Measurements from ENCODE around the gene PIK3R3. TPM values are rescaled to one million over a fixed set of nuclear protein-coding genes. Genes with fewer than 3 reads are reported as not detected.
"Not testable (repeated sequence)": the region's sequence is repeated elsewhere in the genome, so short reads cannot be mapped to it uniquely, and the experiment has no call there.

Gene PIK3R3
- polyA plus RNA-seq, 5 donors, result 16.4 to 35.7 (median 22.5) TPM

DNA sequence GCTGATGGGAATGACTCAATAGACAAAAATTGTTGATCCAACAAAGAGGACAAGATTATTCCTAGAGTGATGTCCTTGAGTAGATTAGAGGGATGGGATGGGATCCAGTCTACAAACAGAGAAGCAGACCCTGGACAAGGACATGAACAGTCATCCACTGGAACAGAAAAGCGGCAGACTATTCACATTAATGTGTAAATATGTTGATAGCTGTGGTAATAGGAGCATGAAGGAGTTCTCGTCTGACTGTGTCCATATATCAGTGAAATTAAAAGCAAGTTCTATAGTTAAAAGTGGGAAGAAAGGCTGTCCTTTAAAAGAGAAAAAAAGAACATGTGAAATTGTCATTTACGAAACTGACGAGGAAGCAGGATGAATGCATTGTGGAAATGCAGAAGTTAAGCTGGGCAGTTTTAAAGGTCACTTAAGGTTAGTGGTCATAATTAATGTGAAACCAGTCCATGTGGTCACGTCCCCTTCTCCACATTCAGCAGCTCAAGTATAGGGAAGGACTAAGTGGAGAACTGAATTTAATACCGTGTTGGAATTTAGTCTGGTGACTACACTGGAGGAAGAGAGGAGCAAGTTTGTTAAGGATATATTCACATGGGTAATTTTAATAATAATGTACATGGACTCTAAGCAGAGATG lies 62.1 kb downstream of the PIK3R3 start:
- DNase-seq, result no peak

DNA sequence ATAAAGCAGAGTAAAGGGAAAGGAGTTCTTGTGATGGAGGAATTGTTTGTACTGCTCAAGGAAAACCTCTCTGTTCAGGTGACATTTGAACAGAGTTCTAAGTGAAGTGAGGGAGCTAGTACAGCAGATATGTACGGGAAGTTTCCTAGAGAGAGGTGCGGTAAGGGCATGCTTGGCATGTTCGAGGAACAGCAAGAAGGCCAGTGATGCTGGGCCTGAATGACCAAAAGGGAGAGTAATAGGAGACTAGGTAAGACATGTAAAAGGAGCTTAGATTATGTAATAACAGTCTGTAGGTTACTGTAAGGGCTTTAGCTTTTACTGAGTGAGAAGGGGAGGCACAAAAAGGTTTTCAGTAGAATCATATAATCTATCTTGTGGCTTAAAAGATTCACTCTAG lies 63.9 kb downstream of the PIK3R3 start:
- DNase-seq, result no peak

GRCh38 chr1:46067652-46068051 lies 64.8 kb downstream of the PIK3R3 start:
- no peak for DNase-seq

DNA sequence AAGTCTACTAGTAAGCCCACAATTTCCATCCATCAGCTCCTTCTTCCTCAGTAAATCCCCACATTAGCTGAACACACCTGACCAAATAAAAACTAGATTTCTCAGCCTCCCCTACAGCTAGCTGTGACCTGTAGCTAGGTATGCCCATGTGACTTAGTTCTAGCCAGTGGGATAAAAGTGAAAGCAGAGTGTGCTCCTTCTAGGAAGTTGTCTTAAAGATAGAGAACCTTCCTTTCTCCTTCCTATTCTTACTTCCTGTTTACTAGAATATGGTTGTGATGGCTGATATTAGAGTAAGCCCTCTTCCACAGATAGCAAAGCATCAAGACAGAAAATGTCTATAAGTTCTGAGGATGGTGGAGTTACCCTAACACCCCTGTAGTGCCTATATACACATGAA lies 67.0 kb downstream of the PIK3R3 start:
- DNase-seq, result no peak

- DNase-seq, result no peak
Measured at GRCh38 chr1:46064708-46065107, 67.7 kb downstream of the PIK3R3 start.

GRCh38 chr1:46062651-46063319 lies 69.6 kb downstream of the PIK3R3 start:
- no peak for DNase-seq

DNA sequence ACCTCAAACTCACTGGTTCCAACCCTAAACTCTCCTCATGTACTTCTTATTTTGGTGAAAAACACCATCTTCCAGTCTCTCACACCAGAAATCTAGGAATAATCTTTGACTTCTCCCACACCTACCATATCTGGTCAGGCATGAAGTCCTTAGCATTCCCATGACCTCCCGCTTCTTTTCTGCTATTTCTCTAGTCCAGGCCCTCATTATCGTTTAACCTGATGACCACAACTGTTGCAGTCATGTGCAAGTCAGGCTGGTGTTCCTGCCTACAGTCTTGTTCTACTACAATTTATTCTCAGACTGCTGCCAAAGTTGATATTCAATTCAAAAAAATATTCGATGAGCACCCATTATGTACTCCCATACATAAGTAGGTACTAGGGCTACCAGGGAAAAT lies 71.3 kb downstream of the PIK3R3 start:
- DNase-seq, result no peak

DNA sequence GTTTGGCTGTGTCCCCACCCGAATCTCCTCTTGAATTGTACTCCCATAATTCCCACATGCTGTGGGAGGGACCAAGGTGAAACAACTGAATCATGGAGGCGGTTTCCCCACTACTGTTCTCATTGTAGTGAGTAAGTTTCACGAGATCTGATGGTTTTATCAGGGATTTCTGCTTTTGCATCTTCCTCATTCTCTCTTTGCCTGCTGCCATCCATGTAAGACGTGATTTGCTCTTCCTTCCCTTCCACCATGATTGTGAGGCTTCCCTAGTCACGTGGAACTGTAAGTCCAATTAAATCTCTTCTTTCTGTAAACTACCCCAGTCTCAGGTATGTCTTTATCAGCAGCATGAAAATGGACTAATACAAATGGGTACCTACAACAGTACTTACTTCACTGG lies 73.5 kb downstream of the PIK3R3 start:
- DNase-seq, result no peak

DNA sequence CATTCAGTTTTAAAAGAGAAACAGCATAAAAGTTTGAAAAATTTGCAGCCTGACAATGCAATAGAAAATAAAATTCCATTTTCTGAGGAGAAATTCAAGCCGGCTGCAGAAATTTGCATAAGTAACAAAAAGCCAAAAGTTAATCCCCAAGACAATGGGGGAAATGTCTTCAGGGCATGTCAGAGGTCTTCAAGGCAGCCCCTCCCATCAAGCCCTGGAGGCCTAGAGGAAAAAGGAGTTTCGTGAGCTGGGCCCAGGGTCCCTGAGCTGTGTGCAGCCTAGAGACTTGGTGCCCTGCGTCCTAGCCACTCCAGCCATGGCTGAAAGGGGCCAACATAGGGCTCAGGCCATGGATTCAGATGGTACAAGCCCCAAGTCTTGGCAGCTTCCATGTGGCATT lies 74.6 kb downstream of the PIK3R3 start:
- DNase-seq, result no peak

- DNase-seq, result not testable (repeated sequence)
Measured at GRCh38 chr1:46057215-46057614, 75.2 kb downstream of the PIK3R3 start.

DNA sequence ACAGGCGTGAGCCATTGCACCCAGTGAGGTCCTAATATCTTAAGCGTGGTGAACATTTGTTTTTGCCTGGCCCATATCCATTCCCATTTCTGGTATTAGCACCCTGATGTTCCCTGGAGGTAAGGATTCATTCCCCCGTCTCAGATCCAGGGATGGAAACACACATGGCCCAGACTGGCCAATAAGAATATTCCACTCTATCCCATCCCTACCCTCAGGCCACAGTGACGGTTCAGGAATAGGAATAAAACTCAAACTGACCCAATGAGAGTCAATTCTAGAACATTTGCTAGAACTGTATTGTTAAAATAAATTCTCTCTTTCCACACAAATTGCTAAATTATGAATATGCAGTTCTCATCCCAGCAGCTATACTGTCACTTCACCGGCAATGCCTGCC lies 76.1 kb downstream of the PIK3R3 start:
- DNase-seq, result no peak

- no peak for DNase-seq
Measured at GRCh38 chr1:46053734-46054133, 78.7 kb downstream of the PIK3R3 start.

- DNase-seq, result no peak
Measured at GRCh38 chr1:46044116-46044515, 88.3 kb downstream of the PIK3R3 start.

DNA sequence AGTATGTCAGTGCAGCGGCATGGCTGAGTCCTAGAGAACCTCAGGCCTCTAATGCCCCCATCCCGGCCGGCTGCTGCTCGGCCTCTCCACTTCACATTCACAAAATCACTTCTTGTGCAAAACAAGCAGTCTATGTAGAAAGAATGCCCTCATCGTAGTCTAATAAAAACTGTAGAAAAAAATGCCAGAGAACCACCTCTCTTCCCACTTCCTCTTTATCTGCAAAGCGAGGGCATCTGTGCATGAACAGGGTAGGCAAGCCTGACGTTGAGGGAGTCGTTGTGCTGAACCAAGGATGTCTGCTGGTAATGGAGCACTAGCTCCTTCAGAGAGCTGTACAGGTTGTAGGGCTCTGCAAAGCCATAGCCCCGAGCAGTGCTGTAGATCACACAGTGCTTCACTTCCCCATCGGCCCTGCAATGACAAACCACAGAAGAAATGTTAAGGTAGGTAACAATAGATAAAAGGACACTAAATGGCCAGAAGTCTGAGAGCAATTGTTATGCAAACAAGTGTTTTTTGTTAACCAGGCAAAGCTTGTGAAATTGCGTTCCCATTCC lies 88.9 kb downstream of the PIK3R3 start:
- DNase-seq, result no peak

DNA sequence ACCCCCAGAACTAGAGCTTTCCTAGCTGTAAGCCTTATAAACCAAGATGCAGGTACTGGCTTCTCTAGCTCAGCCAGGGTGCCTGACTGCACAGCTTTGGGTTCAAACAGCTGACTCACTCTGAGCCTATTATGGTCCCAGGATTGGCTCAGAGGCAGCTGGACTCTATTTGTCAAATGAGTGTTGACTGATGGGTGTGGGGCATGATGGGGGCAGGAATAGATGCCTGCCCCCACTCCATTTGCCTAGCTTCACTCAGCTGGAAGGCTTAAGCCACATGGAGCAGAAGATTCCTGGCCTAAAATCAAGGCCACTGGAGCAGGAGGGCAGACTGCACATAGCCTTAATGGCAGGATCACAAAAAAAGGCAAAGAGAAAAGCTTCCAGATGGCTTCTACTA lies 90.5 kb downstream of the PIK3R3 start:
- no peak for DNase-seq

- no peak for DNase-seq
Measured at GRCh38 chr1:46041551-46041950, 90.9 kb downstream of the PIK3R3 start.

DNA sequence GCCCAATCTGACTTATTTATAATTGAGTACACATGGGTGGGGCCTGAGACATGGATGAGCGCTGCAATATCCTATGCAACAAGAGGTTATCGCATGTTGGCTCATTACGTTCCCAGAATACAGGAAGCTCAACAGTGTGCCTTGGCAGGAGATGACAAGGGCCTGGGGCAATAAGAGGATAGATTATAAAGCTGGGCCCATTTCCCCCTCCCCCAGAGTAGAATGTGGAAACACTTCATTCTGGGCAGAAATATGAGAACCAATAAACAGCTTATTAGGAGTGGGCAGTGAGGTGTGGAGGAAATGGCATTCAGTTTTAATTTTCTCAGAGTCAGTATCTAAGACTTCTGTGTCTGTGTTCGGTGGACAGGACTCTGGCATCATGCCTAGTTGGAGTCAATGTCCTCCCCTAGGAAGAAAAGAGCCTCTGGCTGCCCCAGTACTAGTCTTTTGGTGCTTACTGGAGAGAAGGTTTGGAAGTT lies 92.8 kb downstream of the PIK3R3 start:
- peak; percentile 34 to 47 for DNase-seq

DNA sequence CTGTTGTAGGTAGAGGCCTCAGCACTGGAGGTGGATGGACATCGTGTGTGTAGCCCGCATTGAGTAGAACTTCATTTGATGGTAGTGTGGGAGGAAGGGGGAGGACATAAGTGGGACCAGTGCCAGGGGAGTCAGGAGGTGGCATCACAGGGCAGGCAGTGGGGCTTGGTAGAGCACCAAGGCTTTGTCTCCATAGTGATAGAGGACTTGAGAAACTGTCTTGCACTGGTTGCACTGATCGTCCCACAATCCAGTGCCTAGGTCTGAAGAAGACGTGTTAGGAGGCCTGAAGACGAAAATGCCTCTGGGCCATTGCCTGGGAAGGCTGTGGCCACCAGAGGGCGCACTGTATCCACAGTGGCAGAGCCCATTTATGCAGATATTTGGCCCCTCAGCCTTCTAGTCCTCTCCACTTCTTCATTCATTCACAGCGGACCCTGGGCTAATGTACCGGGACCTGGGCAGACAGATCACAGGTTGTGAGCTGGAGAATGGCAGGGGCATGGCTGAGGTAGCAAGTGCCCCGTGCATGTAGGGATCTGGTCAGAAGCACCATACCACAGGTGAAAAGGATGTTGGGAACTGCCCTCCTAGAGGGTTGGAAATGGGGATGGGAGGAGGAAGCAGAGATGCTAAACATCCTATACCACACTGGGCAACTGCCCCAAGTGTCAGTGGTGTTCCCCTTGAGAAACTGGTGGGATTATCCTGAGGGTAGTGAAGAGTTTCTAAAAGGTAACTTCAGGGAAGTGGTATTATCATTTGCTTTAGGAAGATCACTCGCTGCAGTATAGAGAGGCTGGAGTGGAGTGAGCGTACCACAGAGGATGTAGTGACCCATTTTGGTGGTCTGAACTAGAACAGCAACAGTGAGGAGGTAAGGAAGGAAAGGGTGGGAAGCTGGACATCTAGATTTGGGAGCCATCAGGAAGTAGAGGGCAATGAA lies 95.3 kb downstream of the PIK3R3 start:
- DNase-seq, result peak; percentile 75 to 84

GRCh38 chr1:46034601-46035516 lies 97.6 kb downstream of the PIK3R3 start:
- no peak for DNase-seq

DNA sequence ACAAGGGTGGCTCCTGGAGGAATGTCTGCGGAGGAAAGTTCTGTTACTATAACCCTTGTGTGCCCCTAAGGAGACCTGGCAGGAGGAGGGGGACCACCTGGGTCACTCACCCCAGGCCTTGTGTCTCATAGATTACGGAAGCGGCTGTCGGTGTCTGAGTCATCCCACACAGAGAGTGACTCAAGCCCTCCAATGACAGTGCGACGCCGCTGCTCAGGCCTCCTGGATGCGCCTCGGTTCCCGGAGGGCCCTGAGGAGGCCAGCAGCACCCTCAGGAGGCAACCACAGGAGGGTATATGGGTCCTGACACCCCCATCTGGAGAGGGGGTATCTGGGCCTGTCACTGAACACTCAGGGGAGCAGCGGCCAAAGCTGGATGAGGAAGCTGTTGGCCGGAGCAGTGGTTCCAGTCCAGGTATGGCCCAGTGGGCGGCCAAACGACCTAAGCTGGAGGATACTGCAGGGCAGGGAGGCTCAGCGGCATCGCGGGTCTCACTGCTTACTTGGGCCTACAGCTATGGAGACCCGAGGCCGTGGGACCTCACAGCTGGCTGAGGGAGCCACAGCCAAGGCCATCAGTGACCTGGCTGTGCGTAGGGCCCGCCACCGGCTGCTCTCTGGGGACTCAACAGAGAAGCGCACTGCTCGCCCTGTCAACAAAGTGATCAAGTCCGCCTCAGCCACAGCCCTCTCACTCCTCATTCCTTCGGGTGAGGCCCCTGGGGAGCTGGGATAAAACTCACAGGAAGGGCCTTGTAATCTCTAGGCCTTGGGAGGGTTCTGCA lies 101.4 kb downstream of the PIK3R3 start:
- no peak for DNase-seq

Data from right lung (tissue), 5 donors.